Transverse colon (tissue), 4 donors: ENCODE measurements around the gene TMEM181.

Experiments used
- EP300 ChIP-seq: sonication (generic); formaldehyde crosslinking; IDR thresholded peaks from one replicate; pipeline ENCODE4 v1.6.1; 2017; ENCODE audit warnings: antibody characterized with exemption, low read depth
- POLR2A ChIP-seq: fragments of 450-650 bp; IDR thresholded peaks from one replicate; pipeline ENCODE4 v1.6.1; 2016; ENCODE audit warnings: antibody characterized with exemption, mild to moderate bottlenecking, moderate library complexity
- POLR2AphosphoS5 ChIP-seq, 3 donors: sonication (generic); formaldehyde crosslinking; IDR thresholded peaks; one replicate each; pipeline ENCODE4 v1.6.1; 2016; ENCODE audit warnings: antibody characterized with exemption in 3 of 3
- TF ChIP-seq, protein P1 (sequence below), 5 experiments: fragments of 200-600 bp in 3 of 5; fragments of 450-650 bp in 2 of 5; sonication (generic) in 3 of 5; IDR thresholded peaks; 1 replicate in 2 of 5; 2 replicates in 3 of 5; pipeline ENCODE4 v1.5.1; 2016 to 2017; ENCODE audit warnings: antibody characterized with exemption in 5 of 5, inconsistent platforms in 3 of 5, mild to moderate bottlenecking in 2 of 5, moderate library complexity in 1 of 5

DNA sequence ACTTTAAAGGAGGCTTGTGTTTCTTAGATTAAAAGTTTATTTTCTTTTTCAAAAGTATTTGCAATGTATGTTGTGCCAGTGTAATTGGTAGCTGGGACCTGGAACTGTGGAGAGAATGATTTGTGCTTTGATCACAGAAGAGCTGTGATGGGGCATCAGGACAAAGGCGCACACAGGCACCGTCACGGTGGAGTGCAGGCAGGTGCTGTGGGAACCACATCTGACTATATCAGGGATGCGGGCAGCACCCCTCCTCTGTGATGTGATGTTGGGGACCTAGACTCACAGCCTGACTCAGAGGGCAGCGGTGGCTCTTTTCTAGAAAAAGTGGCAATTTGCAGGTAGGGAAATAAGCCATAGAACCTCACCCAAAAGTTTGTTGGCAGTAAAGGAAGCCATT, 124.4 kb downstream of the TMEM181 start:
- no peak for TF ChIP-seq POLR2AphosphoS5 (IDR thresholded peaks at IDR 0.05)
- TF ChIP-seq, protein P1, sequence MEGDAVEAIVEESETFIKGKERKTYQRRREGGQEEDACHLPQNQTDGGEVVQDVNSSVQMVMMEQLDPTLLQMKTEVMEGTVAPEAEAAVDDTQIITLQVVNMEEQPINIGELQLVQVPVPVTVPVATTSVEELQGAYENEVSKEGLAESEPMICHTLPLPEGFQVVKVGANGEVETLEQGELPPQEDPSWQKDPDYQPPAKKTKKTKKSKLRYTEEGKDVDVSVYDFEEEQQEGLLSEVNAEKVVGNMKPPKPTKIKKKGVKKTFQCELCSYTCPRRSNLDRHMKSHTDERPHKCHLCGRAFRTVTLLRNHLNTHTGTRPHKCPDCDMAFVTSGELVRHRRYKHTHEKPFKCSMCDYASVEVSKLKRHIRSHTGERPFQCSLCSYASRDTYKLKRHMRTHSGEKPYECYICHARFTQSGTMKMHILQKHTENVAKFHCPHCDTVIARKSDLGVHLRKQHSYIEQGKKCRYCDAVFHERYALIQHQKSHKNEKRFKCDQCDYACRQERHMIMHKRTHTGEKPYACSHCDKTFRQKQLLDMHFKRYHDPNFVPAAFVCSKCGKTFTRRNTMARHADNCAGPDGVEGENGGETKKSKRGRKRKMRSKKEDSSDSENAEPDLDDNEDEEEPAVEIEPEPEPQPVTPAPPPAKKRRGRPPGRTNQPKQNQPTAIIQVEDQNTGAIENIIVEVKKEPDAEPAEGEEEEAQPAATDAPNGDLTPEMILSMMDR (IDR thresholded peaks at IDR 0.05), result no peak
- TF ChIP-seq EP300, result no peak
- TF ChIP-seq POLR2A, result no peak
